ENCODE results near the gene TIMM44.

Gene TIMM44, protein sequence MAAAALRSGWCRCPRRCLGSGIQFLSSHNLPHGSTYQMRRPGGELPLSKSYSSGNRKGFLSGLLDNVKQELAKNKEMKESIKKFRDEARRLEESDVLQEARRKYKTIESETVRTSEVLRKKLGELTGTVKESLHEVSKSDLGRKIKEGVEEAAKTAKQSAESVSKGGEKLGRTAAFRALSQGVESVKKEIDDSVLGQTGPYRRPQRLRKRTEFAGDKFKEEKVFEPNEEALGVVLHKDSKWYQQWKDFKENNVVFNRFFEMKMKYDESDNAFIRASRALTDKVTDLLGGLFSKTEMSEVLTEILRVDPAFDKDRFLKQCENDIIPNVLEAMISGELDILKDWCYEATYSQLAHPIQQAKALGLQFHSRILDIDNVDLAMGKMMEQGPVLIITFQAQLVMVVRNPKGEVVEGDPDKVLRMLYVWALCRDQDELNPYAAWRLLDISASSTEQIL

DNA sequence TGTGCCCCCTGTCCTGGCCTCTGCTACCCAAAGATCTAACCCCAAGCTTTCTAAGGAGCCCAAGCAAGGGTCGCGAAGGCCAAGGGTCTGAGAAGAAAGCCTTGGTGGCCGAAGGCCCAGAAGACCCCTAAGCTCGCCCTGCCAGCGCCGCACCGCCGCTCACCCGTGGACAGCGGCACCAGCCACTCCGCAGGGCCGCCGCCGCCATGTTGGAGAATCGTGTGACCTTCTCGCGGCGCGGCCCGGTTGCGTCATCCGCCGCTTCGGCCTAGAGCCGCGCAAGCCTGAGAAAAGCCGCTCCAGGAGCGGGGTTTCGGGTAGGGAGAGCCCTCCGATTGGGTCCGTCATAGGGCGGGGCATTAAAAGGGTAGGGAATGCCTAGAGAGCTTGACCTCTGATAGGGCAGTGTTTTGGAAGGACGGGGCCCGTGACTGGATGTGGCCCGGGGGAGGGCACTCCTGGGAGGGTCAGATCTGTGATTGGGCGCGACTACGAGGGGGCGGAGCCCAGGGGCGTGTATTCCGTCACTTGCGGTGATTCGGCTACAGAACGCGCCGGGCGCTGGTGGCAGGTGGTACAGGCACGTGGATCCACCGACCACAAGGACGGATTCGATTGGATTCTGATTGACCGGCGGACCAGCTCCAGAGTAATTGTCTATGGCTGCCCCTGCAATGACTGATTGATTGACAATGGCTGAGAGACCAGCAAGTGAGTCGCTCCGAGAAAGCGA, at the start of gene TIMM44:
Gene TIMM44, minus strand, starts transcription at position 223 of the 733 bp plus-strand sequence. Its CDS starts 15 bp downstream, at position 208.
- in situ Hi-C loops (cut with MboI; ENCODE audit: low sequenced_read_pairs), result no loop called here

DNA sequence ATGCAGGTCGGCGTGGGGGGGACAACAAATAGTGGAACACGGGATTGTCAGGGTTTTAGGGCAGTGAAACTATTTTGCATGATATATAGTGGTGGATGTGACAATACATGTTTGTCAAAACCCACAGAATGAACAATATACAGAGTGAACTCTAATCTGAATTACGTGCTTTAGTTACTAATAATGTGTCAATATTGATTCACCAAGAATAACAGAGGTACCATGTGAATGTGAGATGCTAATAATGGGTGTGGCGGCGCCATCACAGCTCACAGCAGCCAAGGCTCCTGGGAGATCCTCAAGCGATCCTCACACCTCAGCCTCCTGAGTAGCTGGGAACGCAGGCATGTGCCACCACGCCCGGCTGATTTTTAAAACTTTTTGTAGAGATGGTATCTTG, 49.1 kb upstream of the TIMM44 start:
- in situ Hi-C loops (cut with MboI; ENCODE audit: low sequenced_read_pairs), result no loop called here

DNA sequence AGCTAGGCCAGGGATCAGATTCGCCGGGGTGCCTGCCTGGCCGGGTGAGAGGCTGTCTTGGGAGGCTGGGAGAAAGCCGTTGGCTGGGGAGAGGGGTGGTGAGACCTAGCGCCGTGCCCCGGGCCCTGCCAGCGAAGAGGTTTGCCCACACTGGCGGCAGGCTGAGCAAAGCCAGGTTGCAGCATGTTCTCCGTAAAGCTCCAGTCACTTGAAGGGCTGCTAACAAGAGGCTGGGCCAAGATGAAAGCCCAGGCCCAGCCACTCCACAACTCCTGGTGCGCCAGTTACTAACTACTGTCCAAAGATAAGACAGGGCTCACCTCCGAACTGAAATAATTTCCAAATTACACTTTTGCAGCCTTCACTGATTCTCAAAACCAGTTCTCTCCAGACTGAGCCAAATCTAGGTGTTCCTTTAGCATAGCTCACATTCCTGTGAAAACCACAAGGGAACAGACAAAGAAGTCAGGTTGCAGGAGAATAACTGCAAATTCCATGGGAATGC, 45.7 kb upstream of the TIMM44 start:
- in situ Hi-C loops (cut with MboI; ENCODE audit: low sequenced_read_pairs), result no loop called here

DNA sequence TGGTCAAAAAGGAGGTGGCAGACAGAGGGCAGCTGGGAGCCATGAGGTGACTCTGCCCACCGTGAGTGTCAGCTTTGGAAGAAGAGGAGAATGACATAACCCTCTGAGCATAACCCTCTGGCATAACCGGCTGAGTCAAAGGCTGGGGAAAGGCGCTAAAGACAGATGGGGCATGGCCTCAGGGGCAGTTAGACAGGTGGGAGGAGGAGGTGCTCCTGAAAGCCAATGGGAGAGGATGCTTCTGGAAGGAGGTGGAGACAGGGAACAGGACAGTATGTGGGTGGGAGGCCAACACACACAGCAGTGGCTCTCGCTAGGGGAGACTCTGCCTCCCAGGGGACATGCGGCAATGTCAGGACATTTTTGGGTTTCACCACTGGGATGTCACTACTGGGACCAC, 44.8 kb upstream of the TIMM44 start:
- in situ Hi-C loops (cut with MboI; ENCODE audit: low sequenced_read_pairs), result no loop called here

DNA sequence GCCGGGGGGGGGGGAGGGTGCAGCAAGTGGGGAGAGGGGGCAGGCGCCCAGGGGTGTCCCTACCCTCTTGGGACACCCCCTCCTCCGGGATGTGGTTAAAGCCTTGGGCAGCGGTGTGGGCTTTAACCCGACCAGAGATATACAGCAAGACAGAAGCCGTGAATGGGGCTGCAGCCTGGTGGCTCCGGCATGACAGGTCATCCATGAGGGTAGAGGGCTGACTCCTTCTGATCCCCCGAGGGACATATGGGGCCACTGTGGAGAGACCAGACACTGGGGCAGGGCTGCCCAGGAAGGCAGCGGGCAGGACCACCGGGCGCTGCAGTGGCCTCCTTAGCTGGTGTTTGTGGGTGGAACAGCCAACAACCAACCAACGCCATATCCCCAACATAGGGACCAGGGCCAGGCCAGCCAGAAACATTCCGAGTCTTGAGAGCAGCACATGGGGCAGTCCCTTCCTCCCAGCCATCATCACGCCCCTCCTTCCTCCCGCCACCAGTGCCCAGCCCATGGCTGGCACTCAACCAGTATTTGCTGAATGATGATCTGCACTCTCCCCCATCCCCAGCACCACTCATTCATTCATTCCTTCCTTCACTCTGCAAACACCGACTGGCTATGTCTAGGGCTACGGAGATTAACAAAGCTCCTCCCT, 43.8 kb upstream of the TIMM44 start:
- in situ Hi-C loops (cut with MboI; ENCODE audit: low sequenced_read_pairs), result no loop called here

DNA sequence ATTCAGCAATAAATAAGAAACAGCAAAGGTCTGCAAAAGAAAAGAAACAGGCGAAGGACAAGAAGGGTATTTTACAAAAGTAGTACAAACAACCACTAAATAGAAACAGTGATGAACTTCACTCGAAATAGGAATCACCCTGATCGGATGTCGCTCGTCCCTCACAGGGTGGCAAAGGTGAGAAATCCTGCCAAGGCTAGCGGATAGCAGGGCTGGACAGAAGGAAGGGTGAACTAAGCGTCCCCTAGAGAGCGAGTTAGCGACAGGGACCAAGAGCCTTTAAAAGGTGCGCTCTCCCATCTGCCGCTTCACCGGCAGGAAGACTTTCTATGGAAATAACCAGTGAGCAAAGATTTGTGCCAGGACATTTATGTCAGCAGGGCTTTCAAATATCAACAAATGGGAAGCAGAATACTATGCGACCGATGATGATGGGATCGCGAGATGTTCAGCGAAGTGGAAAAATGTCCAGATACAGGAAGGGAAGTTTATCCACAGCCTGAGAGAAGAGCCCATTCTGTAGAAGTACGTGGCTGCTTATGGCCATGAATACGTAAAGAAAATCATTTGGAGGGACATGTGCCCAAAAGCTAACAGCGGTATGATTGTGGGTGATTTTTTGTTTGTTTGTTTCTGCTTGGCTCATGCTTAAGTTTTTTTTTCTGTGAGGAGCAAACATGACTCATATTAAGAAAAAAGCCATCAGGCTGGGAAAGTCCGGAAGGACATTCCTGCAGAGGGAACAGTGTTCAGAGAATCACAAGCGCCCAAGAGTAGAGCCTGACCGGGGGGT, 43.1 kb upstream of the TIMM44 start:
- in situ Hi-C loops (cut with MboI; ENCODE audit: low sequenced_read_pairs), result no loop called here

DNA sequence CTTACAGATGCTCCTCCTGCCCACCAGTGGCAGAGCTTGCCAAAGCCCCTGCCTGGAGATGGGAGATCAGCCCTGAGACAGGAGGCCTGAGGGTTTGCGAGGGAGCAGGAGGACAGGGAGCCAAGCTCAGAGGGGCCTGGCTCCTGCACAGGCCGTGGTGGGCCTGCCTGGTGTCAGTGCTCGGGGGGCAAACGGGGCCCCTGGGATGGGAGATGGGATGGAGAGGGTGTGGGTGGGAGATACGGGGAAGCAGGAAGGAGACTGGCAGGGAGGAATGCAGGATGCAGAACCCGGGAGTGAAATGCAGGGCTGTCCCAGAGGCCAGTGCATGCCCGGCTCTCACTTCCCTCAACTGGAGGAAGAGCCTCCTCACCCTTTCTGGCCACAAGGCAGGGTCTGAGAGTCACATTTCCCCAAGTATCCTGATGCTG, 42.0 kb upstream of the TIMM44 start:
- in situ Hi-C loops (cut with MboI; ENCODE audit: low sequenced_read_pairs), result no loop called here

DNA sequence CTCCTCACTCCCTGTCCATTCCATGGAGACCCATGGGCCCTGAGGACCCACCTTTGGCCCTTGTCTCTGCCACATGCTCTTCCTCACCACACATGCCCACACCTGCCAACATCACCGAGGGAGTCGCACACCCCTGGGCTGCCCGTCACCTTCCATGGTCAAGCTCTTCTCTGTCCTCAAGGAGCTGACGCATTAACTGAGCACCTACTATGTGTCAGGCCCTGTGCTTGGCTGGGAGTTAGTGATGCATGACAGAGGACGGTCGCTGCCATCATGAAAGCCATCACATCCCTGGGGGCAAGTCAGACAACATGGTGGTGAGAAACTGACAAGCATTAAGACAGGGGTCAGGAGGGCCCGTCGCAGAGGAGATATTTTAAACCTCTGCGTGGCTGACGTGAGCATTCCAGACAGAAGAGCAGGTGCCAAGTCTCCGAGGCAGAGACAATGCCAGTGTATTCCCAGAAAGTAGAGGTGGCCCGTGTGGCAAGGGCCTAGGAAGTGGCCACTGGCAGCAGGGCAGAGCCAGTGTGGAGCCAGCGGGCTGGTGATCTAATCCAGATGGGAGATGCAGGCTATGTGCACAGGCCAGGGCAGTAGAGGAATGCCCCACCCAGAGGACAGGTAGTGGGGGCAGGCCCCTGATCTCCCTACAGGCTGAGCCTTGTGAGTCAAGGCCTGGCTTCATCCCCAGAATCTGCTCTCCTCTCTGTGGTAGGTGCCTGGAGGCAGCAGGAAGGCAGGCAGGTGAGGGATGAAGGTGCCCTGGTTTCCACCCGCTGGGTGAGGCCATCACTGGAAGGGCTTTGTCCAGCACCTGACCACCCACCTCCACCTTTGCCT, 40.8 kb upstream of the TIMM44 start:
- in situ Hi-C loops (cut with MboI; ENCODE audit: low sequenced_read_pairs), result no loop called here

DNA sequence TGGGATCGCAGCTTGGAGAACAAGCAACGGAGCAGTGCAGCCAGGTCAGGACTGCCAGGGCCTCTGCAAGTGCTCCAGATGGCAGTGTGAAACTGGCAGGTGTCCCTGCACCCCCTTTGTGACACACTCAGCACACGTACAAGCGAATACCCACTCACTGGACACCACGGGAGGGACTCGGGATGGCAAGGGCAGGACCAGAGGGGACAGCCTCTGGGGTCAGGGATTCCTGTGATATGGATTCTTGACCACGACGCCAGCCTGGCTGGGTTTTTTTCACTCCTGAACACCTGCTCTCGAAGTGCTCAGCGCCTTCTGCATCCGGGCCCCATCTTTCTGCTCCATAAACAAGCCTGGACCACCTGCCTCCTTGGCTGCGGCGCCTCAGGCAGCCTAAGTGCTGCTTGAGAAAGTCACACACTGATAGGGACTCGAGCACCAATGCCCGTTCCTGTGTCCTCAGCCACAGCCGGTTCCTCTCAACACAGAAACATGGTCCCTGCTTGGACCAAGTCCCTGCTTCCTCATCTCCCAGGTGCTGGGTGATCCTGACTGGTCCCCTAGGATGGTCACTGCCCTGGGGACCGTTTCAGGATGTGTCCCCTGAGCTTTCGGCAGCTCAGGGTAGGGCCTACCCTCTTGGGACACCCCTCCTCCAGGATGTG, 40.0 kb upstream of the TIMM44 start:
- in situ Hi-C loops (cut with MboI; ENCODE audit: low sequenced_read_pairs), result no loop called here

DNA sequence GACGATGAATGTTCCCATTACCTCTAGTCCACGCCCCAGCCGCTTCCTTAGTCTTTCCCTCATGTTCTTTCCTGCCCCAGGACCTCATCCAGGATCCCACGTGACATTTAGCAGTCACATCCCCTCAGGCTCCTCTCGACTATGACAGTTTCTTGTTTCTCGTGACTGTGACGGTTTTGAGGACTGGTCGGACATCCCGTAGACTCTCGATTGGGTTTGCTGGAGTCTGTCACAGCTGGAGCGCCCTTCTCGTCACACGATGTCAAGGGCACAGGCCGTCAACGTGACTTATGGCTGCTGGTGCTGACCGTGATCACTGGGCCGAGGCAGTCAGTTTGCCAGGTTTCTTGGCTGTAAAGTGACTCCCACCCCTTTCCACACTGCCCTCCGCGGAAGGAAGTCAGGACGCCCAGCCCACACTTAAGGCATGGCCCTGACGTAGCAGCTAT, 39.2 kb upstream of the TIMM44 start:
- in situ Hi-C loops (cut with MboI; ENCODE audit: low sequenced_read_pairs), result no loop called here

DNA sequence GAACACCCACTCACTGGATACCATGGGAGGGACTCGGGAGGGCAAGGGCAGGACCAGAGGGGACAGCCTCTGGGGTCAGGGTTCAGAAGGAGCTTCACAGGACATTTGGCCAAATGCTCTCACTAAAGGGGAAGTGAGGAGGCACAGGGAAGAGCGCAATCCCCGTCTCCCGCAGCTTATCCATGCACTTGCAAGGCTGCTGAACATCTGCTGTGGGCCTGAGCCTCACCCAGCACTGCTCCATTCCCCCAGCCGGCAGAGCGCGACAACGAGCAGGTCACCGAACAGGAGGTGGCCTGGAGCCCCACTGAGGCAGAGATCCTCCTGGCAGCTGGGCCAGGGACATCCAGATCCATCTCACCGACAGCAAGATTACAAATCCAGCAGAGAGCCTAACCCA, 38.6 kb upstream of the TIMM44 start:
- in situ Hi-C loops (cut with MboI; ENCODE audit: low sequenced_read_pairs), result no loop called here

DNA sequence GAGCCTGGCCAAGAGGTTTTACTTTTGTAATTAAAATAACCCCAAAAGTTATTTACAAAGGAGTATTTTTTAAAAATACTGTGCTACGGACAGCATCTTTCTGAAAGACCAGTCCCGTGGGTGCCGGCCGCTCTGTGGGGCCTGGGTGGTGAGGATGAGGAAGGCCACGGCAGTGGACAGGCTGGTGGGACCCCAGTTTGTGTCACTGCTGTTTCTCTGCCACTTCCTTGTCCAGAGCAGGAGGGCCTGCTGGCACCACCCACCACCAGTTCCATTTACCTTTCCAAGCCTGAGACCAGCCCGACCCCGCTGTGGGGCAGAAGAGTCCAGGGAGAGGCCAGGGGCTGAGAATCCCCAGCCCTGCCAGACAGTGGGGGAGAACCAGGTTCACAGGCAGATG, 38.2 kb upstream of the TIMM44 start:
- in situ Hi-C loops (cut with MboI; ENCODE audit: low sequenced_read_pairs), result no loop called here

DNA sequence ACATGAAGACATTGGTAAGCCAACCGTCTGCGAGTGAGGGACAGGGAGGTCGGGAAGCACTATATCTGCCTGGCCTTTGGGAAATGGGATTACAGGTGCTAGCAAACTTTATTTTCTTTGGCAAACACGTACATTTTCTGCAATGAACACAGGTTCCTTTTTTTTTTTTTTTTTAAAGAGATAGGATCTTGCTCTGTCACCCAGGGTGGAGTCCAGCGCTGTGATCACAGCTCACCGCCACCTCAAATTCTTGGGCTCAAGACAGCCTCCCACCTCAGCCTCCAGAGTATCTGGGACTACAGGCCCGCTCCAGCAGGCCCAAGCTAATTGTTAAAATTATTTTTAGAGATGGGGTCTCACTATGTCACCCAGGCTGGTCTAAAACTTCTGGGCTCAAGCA, 37.7 kb upstream of the TIMM44 start:
- in situ Hi-C loops (cut with MboI; ENCODE audit: low sequenced_read_pairs), result no loop called here

DNA sequence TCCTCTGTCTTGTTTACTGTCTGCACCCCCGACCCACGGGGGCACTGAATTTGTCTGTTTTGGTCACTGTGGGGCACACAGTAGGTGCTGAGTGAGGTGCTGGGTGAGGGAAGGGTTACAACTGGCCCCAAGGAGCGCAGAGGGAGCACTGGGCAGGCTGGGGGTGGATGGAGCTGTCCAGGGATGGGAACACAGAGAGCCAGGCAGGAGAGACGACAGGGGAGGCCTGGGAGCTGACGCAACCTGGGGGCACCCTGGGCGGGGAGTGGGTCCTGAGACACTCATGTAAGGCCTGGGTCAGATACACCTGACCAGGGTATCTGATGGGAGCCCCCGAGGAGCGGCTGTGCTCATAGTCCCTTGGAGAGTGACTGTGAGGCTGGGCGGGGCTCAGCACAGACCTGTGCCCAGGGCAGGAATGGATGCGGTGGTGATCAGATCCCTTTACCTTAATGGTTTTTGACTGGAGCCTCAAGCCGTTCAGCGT, 37.2 kb upstream of the TIMM44 start:
- in situ Hi-C loops (cut with MboI; ENCODE audit: low sequenced_read_pairs), result no loop called here

DNA sequence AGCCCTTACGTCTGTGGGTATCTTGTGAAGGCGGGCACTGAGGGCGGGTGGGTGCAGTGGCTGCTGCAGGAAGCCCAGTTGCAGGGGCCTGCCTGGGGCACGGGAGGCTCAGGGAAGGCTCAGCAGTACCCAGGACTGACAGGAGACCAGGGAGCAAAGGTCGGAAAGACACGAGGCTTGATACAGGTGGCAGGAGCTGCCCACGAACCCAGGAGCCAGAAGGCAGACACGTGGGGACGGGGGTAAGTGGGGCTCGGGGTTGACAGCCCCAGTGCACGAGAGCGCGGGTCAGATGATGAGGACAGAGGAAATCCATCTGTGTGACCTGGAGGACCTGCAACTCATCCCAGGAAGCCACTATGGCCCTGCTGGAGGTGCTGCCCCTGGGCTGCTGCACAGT, 36.7 kb upstream of the TIMM44 start:
- in situ Hi-C loops (cut with MboI; ENCODE audit: low sequenced_read_pairs), result no loop called here

DNA sequence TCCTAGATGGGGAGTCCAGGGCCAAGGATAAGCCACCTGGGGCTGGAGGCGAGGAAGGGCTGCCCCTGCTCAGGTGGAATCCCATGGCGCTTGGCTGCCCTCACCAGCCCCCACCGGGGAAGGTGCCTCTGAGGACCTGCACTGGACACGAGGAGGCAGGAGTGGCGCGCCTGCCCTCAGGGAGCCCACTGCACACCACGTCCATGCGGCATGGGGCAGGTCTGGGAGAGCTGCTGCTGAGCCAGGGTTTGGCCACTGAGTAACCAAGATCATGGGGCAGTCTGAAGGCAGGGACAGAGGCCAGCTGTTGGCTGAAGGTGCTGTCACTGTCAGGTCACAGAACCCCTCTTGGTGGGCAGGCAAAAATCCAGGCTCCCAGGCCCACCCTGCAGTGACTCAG, 36.1 kb upstream of the TIMM44 start:
- in situ Hi-C loops (cut with MboI; ENCODE audit: low sequenced_read_pairs), result no loop called here

DNA sequence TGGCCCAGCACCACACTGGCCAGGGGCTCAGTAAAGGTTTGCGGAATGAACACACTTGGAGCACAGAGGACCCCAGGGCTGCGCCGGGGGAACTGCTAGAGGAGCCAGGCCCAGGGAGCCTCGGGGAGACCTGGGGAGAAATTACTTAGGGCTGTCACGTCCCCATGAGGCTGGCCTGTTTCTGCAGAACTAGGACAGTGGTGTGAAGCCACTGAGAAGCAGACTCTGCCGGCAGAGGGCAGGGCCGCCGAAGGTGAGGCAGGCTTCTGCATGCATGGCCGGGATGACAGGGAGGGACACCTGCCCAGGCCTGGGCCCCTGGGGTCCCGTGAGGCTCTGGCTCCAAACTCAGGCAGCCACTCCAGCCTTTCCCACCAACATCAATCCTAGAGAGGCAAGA, 35.5 kb upstream of the TIMM44 start:
- in situ Hi-C loops (cut with MboI; ENCODE audit: low sequenced_read_pairs), result no loop called here

DNA sequence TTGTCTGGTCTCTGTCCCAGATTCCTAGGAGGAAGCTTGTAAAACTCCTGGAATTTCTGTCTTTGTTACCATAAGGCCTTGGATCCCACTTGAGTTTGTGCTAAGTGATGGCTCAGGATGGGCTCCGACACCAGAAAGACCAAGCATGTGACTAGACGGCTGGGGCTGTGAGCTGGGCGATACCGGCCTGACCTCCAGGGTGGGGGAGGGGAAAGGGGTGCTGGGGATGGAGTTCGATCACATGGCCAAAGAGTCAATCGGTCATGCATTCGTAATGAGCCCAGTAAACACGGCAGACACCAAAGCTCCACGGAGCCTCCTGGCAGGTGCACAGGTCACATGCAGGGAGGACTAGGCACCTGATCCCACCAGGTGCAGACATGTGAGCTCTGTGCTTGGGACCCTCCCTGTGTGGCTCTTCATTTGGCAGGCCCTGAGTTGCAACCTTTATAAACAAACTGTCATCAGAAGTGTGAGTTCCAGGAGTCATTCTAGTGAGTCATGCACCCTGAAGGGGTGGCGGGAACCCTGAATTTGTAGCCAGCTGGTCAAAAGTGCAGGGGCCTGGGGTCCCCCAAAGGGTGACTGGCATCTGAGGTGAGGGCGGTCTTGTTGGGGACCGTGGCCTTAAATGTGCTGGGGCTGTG, 34.8 kb upstream of the TIMM44 start:
- in situ Hi-C loops (cut with MboI; ENCODE audit: low sequenced_read_pairs), result no loop called here

DNA sequence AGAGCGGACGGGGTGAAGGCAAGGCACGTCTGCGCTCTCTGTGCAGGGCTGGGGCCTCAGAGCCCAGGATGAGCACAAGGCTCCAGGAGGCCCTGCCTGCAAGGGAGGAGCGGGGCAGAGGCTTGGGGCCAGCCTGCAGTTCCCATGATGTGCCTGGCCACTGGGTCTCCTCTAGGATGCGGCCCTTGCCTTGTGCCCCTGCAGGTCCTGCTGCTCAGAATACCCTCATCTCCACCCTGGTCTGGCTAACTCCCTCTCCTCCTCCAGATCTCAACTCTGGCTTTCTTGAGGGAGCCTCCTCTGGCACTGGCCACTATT, 34.2 kb upstream of the TIMM44 start:
- in situ Hi-C loops (cut with MboI; ENCODE audit: low sequenced_read_pairs), result no loop called here

Data from hTERT RPE-1 (cell line).